D721Med (cell line): ENCODE results near the gene CLSTN2.

Experiments used
- DNase-seq: peaks from one replicate; pipeline ENCODE4 v3.0.0; 2011; ENCODE audit warnings: low spot score; ENCODE audit not compliant: insufficient read length
- FAIRE-seq: peaks from 2 replicates; lab custom pipeline; 2011; peaks lifted over from hg19 to GRCh38; lab: Jason Lieb, UNC
- TF ChIP-seq, protein P1 (sequence below): IDR thresholded peaks from 2 replicates; pipeline ENCODE4 v1.5.1; 2012; ENCODE audit warnings: mild to moderate bottlenecking, control low read depth; ENCODE audit not compliant: insufficient read depth; ENCODE audit errors: missing control alignments

CLSTN2 gene

DNA sequence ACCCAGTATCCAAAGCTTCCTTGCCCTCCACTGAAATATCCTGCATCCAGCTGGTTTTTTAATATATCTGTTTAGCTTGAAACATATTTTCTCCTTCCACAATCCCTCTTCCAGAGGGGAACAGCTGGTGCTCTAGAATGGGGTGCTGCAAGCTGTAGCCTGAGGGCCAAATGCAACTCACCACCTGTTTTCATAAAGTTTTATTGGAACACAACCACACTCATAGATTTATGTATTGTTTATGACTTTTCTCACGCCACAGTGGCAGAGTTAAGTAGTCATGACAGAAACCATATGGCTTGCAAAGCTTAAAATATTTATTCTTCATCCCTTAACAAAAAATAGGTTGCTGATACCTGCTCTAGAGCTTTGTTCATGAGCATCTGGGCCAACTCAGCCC, 298.7 kb downstream of the CLSTN2 start:
- DNase-seq (no peak), FAIRE-seq (no peak)
- TF ChIP-seq, protein P1, sequence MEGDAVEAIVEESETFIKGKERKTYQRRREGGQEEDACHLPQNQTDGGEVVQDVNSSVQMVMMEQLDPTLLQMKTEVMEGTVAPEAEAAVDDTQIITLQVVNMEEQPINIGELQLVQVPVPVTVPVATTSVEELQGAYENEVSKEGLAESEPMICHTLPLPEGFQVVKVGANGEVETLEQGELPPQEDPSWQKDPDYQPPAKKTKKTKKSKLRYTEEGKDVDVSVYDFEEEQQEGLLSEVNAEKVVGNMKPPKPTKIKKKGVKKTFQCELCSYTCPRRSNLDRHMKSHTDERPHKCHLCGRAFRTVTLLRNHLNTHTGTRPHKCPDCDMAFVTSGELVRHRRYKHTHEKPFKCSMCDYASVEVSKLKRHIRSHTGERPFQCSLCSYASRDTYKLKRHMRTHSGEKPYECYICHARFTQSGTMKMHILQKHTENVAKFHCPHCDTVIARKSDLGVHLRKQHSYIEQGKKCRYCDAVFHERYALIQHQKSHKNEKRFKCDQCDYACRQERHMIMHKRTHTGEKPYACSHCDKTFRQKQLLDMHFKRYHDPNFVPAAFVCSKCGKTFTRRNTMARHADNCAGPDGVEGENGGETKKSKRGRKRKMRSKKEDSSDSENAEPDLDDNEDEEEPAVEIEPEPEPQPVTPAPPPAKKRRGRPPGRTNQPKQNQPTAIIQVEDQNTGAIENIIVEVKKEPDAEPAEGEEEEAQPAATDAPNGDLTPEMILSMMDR, result no peak

DNA sequence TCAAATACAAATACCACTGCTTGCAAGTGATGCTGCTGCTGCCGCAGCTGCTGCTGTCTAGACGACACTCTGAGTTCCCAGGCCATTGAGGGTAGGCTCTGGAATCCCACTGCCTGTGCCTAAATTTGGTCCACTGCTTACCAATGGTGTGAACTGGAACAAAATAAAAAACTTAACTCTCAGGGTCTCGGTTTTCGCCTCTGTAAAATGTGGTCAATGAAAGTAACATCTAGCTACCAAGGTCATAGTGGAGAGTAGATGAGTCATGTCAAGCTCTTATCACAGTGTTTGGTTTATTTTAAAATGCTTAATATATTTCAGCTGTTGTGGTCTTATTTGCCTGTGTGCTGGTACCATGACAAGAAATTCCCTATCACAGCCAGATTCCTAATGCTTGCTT, 299.3 kb downstream of the CLSTN2 start:
- TF ChIP-seq, protein P1, result no peak
- no peak for FAIRE-seq
- DNase-seq, result no peak

DNA sequence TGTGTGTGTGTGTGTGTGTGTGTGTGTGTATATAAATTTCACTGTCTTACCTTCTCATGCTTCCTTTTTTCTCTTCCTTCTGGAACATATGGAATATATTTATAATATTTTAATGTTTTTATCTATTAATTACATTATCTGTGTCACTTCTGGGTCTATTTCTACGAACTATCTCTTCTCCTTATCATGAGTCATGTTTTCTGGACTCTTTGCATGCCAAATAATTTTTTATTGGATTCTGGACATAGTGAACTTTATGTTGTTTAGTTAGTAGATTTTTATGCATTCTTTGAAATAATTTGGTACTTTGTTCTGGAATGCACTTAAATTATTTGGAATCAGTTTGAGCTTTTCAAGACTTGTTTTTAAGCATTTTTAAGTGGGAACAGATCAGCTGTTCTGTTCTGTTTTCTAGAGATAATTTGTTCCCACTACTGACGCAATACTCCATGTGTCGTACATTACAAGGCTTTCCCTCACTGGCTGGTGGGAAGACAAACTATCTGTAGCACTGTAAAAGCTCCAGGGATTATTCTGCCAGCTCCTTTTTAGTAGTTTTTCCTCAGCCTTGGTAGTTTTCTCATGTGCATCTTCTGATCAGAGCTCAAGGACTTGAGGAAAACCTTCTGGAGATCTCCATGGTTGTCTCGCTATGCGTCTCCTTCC, 302.0 kb downstream of the CLSTN2 start:
- DNase-seq (no peak), FAIRE-seq (no peak)
- TF ChIP-seq, protein P1, result no peak

DNA sequence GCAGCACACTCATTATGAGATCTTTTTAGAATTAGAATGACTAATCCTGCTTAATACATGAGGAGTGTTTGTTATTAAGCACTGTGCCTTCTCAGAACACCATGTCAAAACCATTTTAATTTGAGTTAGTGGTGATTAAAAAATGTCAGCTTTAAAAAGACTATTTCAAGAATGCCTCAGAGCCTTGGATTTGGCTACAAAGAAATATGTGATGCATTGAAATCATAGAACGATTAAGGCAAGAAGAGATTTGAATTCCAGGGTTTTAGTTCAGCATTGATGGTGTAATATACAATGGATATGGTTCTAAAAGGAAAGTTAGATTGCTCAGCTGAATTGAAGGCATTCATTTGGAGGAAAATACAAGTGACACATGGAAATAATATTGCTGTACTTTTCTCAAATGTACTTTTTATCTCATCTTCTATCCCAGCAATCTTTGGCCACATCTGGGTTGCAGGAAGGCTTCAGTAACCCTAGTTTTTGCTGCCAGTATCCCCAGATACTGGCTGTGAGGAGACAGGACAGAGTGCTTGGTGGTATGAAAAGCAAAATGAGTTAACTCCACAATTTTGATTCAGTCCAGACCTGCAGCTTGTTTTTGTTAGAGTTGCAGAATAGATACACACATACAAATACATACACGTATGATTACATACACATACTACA, 303.8 kb downstream of the CLSTN2 start:
- DNase-seq (no peak), FAIRE-seq (no peak)
- TF ChIP-seq, protein P1, result no peak

DNA sequence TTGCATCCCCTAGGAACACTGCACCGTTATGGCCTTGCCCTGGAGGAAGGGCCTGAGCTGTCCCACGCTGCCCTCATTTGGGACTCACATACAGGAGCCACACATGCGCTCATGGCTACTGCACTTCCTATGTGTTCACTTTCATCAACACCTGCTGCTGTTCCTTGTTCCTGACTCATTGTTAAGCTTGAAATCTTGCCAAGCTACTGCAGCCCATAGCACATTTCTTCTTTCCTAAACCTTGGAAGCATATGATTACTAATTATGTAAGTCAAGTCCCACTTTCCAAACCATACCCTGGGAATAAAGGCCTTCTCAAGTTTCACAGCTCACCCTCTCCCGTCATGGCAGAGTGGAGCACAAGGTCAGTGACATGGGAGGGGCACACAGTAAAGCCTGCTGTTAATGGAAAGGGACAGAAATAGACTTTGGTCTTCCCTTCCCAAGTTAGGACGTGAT, 307.9 kb downstream of the CLSTN2 start:
- FAIRE-seq, result no peak
- no peak for DNase-seq
- TF ChIP-seq, protein P1, result no peak

DNA sequence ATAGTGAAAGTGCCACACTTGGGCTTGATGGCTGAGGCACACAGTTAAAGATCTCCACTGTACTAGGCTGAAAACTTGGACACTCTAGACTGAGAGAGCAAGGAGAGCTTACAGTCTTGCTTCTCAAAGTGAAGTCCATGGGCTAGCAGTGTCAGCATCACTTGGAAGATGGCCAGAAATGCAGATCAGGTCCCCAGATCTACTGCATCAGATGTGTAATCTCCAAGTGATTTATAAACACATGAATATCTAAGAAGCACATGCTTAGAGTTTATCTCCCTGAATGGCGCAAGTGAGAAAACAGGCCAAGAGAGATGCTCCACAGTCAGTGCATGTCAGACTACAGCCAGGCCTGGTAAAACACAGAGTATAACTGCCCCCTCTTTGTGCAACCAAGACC, 308.6 kb downstream of the CLSTN2 start:
- DNase-seq, result no peak
- FAIRE-seq, result no peak
- TF ChIP-seq, protein P1, result no peak

DNA sequence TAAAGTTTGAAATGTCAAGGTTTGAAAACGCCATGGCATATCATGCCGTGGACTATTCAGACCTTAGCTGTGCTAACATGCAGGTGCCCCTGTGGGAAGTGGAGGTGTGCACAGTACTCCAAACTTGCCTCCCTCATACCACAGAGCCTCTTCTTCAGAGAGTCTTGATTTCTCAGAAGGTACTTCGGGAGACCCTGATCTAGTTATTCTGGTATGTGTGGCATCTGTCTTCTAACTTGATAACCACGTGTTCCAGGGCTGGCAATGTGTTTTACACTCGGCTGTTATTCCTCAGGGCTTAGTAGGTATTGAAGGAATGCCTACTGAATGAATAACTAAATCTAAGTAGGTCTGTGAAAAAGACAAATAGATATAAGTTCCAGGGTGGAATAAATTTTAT, 309.9 kb downstream of the CLSTN2 start:
- TF ChIP-seq, protein P1, result no peak
- no peak for FAIRE-seq

More for the DNA sequence above, 309.9 kb downstream of the CLSTN2 start:
- no peak for DNase-seq
